Activated CD8-positive, alpha-beta memory T cell treated with anti-CD3 and anti-CD28 coated beads, Interleukin-2, amount 10 ng/mL, durations not matched to agents 7 days and 5 days (primary cell): ENCODE measurements around the gene MAD1L1. TPM values are rescaled to one million over a fixed set of nuclear protein-coding genes. Genes with fewer than 3 reads are reported as not detected.
"Not testable (repeated sequence)": the region's sequence is repeated elsewhere in the genome, so short reads cannot be mapped to it uniquely, and the experiment has no call there.

ENCODE experiments used
- ATAC-seq: fragments of 150-1000 bp; cut with Tn5 transposase; one replicate; pipeline ENCODE4 v1.10.0; 2021; ENCODE audit warnings: moderate library complexity
- CTCF ChIA-PET: fragments of 350-600 bp; sonication (Branson Sonifier 250); formaldehyde crosslinking; loops from one replicate; lab custom pipeline; 2021; ENCODE audit warnings: antibody characterized with exemption; lab: Charles Lee
- DNase-seq: peaks from one replicate; pipeline ENCODE4 v3.0.0-alpha.2; 2020
- H3K27ac Mint-ChIP-seq: one replicate; pipeline ENCODE4 v1.8.0; 2021; ENCODE audit warnings: mild to moderate bottlenecking, mixed read lengths
- H3K27me3 Mint-ChIP-seq: one replicate; pipeline ENCODE4 v1.8.0; 2021; ENCODE audit warnings: mixed read lengths
- H3K36me3 Mint-ChIP-seq: one replicate; pipeline ENCODE4 v1.8.0; 2021; ENCODE audit warnings: mild to moderate bottlenecking, mixed read lengths
- H3K4me1 Mint-ChIP-seq: one replicate; pipeline ENCODE4 v1.8.0; 2021; ENCODE audit warnings: mixed read lengths
- H3K4me3 Mint-ChIP-seq: one replicate; pipeline ENCODE4 v1.8.0; 2021; ENCODE audit warnings: mild to moderate bottlenecking, moderate library complexity, mixed read lengths
- H3K9me3 Mint-ChIP-seq: one replicate; pipeline ENCODE4 v1.8.0; 2022; ENCODE audit warnings: low read depth, mixed read lengths
- total RNA-seq, 2 experiments: library from RNA; stranded (reverse); gene quantifications; one replicate each; pipeline ENCODE4 v1.2.3, GENCODE V29; 2021

MAD1L1 gene
- total RNA-seq, 2 experiments from 2014 or later, result 60.0 to 97.7 TPM

DNA sequence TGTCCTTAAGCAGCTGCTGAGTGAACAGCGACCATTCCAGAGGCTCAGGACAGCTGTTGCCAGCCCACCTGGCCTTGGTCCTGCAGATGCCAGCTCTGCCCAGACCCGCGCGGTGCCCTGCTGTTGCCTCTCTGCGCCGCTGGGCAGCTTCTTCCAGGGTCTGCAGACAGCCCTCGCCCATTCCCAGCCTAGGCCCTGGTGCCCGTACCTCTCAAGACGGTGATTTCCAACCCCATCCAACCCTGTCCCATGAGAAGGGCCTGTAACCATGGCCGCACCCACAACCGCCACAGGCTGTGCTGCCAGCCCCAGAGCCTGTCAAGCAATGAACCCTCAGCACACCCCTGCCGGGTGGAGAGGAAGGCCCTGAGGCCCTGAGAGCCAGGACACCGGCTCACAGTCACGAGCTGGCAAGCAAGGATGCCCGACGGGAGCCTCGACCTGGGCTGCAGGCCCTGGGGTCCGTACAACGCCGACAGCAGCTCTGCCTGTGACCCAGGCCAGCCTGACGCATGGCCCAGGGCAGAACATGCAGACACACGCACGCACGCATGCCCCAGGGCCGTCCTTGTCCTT lies 231.9 kb downstream of the MAD1L1 start:
- Mint-ChIP-seq H3K27ac (no peak overlapping the region), H3K9me3 (no peaks in the 10 kb centered on the region), H3K4me1 (no peaks in the 10 kb centered on the region), H3K27me3 (no peaks in the 10 kb centered on the region), H3K36me3 (no peaks in the 10 kb centered on the region), H3K4me3 (no peak overlapping the region)
- ATAC-seq, result no peak
- CTCF ChIA-PET, result no interaction called here
- DNase-seq, result no peak

DNA sequence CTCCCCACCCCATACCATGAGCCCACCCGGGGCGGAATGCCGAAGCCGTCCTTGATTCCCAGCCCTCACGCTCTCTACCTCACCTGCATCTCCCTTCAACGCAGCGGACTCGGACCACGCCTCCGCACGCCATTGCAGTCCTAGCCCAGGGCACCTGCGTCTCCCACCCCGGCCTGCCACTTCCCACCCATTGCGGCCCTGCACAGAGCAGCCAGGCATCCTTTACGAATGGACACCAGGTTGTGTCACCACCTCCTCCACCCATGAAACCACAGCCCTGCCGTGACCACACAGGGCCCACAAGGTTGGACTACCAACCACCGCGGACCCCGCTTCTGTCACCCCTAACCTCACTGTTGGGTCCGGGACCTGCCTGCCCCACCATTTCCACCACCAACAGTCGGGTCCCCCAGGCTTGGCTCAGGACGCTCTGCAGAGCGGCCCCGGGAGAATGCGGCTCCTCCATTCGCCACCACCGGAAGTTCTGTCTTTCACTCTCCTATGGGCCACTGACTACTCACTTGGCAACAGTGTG lies 232.5 kb downstream of the MAD1L1 start:
- H3K36me3 Mint-ChIP-seq, result no peaks in the 10 kb centered on the region
- H3K27me3 Mint-ChIP-seq, result no peaks in the 10 kb centered on the region
- H3K27ac Mint-ChIP-seq, result no peak overlapping the region
- no peak overlapping the region for H3K4me3 Mint-ChIP-seq
- no peaks in the 10 kb centered on the region for H3K4me1 Mint-ChIP-seq
- DNase-seq (no peak), ATAC-seq (no peak)
- CTCF ChIA-PET, result no interaction called here
- no peaks in the 10 kb centered on the region for H3K9me3 Mint-ChIP-seq

DNA sequence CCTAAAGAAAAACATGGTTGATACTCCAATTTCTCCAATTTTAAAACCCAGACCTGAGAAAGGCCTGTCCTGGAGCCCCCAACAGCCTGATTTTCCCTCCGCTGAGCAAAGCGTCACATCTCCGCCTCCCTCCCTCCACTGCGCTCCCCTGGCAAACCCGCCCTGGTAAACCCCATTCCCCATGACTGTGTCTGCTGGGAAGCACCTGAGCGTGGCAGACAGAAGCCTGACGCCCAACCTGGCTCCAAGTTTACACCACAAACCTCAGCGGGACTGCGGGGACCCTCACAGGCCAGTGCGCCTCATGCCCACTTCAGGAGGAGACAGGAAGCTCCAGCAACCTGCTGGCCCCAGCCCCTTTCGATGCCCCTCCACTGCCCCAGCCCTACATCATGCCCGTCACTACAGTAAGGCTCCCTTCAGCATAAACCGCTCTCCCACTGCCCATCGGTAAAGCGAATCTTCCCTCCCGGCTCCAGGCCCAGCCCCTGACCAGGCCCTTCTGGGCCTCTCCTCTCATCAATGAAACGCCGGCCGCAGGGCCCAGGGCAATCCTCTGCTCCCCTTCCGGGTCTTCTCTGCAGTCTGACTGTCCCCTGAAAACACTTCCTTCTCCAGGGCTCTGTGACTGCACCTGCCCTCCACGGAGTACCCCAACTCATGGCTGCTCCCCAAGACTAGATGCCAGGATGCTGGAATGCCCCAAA lies 233.3 kb downstream of the MAD1L1 start:
- DNase-seq (no peak), ATAC-seq (no peak)
- Mint-ChIP-seq H3K4me1 (no peaks in the 10 kb centered on the region), H3K4me3 (no peak overlapping the region), H3K27me3 (no peaks in the 10 kb centered on the region), H3K36me3 (no peaks in the 10 kb centered on the region), H3K9me3 (no peaks in the 10 kb centered on the region), H3K27ac (no peak overlapping the region)
- CTCF ChIA-PET, result no interaction called here

DNA sequence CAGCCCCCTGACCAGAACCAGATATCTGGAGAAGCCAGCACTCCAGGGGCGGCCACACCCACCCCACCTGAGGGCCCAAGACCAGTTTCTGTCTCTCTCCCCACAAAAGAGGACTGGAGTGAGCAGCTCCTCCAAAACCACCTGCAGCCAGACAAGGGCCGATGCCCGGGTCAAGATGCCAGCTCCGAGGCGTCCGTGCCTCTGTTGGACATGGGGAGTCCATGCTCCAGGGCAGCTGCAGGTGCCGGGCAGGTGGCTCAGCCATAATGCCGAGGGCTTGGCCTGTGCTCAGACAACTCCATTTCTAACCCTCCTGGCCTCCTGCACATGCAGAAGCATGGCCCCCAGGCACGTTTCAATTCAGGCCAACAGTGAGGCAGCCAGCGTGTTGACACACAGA lies 234.6 kb downstream of the MAD1L1 start:
- ATAC-seq (no peak), DNase-seq (no peak)
- CTCF ChIA-PET, result no interaction called here
- no peaks in the 10 kb centered on the region for H3K9me3 Mint-ChIP-seq
- H3K36me3 Mint-ChIP-seq, result no peaks in the 10 kb centered on the region
- no peak overlapping the region for H3K4me3 Mint-ChIP-seq
- no peaks in the 10 kb centered on the region for H3K27me3 Mint-ChIP-seq
- no peak overlapping the region for H3K27ac Mint-ChIP-seq
- H3K4me1 Mint-ChIP-seq, result no peaks in the 10 kb centered on the region

DNA sequence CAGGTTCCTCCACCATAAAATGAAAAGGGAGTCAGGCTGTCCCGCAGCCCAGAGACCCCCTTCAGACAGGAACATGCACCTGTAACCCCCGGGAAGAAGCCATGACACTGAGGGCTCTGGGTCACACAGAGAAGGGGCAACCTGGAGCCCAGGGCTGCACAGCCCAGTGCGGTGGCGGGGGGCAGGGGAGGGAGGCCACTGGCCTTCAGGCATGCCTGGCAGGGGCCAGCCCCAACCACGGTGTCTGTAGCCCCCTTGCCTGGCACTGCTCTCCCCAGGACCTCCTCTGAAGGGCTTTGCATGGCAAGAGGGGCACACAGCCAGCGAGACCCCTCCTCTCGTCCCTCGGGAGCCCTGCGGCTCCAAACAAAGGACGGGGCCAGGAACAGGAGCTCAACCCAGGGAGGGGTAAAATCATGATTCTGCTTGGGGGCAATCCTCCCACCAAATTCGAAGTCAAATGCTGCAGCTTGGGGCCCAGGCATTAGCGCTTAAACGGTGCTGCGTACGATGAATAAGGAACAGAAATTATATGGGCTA lies 235.1 kb downstream of the MAD1L1 start:
- no peaks in the 10 kb centered on the region for H3K27me3 Mint-ChIP-seq
- no peaks in the 10 kb centered on the region for H3K4me1 Mint-ChIP-seq
- no peaks in the 10 kb centered on the region for H3K36me3 Mint-ChIP-seq
- ATAC-seq, result no peak
- no peaks in the 10 kb centered on the region for H3K9me3 Mint-ChIP-seq
- CTCF ChIA-PET, result no interaction called here
- DNase-seq, result no peak
- H3K4me3 Mint-ChIP-seq, result no peak overlapping the region
- H3K27ac Mint-ChIP-seq, result no peak overlapping the region

DNA sequence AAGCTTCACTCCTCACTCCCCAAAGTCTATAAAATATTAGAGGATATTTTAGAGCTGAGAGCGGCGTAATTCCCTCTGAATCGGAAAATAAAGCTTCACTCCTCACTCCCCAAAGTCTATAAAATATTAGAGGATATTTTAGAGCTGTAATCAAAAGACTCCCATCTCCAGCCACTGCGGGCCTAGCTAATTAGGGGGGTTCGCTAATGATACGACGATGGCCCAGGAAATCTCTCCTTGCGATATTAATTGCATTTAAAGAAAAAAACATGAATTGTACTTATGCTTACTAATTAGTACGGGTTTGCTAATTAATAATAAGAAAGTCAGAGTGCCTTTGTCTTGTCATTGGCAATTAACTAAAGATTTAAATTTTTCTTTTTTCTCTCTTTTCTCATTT lies 235.9 kb downstream of the MAD1L1 start:
- ATAC-seq (no peak), DNase-seq (no peak)
- Mint-ChIP-seq H3K4me3 (no peak overlapping the region), H3K27ac (no peak overlapping the region), H3K9me3 (no peaks in the 10 kb centered on the region), H3K36me3 (no peaks in the 10 kb centered on the region), H3K27me3 (no peaks in the 10 kb centered on the region), H3K4me1 (no peaks in the 10 kb centered on the region)
- CTCF ChIA-PET, result interaction anchor here (1.0 kb wide), 1 partner anchor 11 kb away, joined by 3 read pairs; no protein-coding TSS in a partner anchor

DNA sequence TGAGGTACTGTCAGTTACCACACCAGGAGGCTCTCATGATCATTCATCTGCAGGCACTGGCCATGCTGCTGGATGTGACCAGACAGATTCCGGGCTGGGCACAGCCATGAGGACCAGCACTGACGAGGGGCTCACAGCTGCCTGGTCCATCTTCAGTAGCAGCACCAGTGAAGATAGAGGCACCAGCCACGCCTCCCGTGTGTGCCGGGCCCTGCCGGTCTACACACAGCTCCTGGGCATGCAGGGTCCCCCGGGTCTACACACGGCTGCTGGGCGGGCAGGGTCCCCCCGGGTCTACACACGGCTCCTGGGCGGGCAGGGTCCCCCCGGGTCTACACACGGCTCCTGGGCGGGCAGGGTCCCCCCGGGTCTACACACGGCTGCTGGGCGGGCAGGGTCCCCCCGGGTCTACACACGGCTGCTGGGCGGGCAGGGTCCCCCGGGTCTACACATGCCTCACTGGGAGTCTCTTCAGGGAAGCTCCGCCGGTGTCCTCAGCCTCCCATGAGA lies 236.8 kb downstream of the MAD1L1 start:
- DNase-seq, H3K36me3 Mint-ChIP-seq, H3K9me3 Mint-ChIP-seq, H3K27ac Mint-ChIP-seq, H3K4me1 Mint-ChIP-seq, H3K4me3 Mint-ChIP-seq, H3K27me3 Mint-ChIP-seq, ATAC-seq: not testable (repeated sequence)
- CTCF ChIA-PET, result interaction anchor here (1.0 kb wide), 1 partner anchor 12 kb away, joined by 3 read pairs; no protein-coding TSS in a partner anchor

DNA sequence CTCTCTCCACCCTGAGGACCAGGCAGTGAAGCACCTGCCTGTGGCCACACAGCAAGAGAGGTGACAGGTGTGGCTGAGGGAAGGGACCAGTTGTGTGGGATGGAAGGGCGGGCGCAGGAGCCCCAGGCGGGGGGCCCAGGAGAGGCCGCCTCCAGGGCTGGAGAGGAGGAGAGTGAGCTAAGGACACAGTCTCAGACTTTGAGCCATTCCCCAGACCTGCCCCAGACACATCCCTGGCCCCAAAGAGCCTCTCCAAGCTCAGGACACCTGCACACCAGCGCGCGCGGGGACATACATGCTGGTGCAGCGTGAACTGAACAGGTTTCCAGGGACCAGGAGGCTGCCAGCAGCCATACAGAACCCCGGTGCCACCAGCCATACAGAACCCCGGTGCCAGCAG lies 237.3 kb downstream of the MAD1L1 start:
- CTCF ChIA-PET, result no interaction called here
- H3K4me1 Mint-ChIP-seq, result no peaks in the 10 kb centered on the region
- DNase-seq, result no peak
- no peak overlapping the region for H3K4me3 Mint-ChIP-seq
- no peak for ATAC-seq
- H3K36me3 Mint-ChIP-seq, result no peaks in the 10 kb centered on the region
- H3K9me3 Mint-ChIP-seq, result no peaks in the 10 kb centered on the region
- no peak overlapping the region for H3K27ac Mint-ChIP-seq
- H3K27me3 Mint-ChIP-seq, result no peaks in the 10 kb centered on the region

DNA sequence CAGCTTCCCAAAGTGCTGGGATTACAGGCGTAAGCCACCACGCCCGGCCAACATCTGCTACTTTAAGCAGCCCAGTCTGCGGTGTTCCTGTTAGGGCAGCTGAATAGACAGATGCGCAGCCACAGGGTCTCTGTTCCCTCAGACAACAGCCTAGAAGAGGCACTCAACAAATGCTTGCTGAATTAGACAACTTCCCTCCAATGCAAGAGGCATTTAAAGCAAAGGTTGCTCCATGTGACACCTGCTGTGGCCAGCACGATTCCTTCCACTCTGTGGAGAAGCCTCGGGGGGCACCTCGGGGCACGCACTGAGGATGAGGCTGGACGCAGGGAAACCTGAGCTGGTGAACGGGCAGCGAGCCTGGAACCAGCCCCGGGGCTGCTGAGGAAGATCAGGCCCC lies 237.8 kb downstream of the MAD1L1 start:
- Mint-ChIP-seq H3K27me3 (no peaks in the 10 kb centered on the region), H3K4me1 (no peaks in the 10 kb centered on the region), H3K27ac (no peak overlapping the region), H3K4me3 (no peak overlapping the region), H3K9me3 (no peaks in the 10 kb centered on the region), H3K36me3 (no peaks in the 10 kb centered on the region)
- CTCF ChIA-PET, result no interaction called here
- ATAC-seq, result no peak
- no peak for DNase-seq

DNA sequence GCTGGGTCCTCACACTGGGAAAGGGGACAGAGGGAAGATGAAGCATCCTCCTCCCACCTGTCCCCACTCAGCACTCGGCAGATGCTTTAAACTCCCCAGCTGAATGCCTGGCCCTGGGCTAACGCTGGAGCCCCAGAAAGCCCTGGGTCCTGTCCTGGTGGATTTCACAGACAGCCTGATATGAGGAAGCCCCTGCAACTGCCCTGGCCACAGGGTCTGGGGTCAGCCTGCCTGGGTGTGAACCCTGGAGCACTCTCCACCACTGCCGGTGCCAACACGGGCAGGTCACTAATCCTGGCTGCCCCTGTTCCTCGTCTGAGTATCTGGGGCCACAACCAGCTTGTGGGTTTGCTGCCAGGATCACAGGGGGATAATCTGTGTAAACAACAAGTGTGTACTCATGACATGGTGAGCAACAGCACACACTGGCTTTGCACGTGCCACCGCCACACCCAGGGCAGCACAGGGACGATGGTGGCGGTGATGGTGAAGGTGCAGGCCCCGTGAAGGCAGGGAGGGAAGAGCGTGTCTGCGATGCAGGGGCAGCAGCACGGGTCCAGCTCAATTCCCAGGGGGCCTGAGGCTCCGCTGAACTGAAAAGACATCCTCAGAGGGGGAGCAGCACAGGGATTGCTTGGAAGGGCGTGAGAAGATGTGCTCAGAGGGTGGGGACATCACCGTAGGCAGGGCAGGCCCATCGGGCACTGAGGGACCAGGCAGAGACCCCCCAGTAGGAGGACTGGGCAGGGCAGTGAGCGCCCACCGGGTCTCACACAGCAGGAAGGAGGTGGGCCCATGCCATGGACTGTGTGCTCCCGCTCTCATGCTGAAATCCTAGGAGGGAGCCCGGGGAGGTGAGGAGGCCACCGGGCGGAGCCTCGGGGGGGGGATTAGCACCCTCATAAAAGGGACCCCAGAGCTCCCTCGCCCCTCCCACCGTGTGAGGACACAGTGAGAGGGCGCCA lies 238.7 kb downstream of the MAD1L1 start:
- H3K36me3 Mint-ChIP-seq, result no peaks in the 10 kb centered on the region
- no peaks in the 10 kb centered on the region for H3K4me1 Mint-ChIP-seq
- H3K27ac Mint-ChIP-seq, result no peak overlapping the region
- H3K4me3 Mint-ChIP-seq, result no peak overlapping the region
- CTCF ChIA-PET, result no interaction called here
- no peaks in the 10 kb centered on the region for H3K9me3 Mint-ChIP-seq
- ATAC-seq (no peak), DNase-seq (no peak)
- H3K27me3 Mint-ChIP-seq, result no peaks in the 10 kb centered on the region

DNA sequence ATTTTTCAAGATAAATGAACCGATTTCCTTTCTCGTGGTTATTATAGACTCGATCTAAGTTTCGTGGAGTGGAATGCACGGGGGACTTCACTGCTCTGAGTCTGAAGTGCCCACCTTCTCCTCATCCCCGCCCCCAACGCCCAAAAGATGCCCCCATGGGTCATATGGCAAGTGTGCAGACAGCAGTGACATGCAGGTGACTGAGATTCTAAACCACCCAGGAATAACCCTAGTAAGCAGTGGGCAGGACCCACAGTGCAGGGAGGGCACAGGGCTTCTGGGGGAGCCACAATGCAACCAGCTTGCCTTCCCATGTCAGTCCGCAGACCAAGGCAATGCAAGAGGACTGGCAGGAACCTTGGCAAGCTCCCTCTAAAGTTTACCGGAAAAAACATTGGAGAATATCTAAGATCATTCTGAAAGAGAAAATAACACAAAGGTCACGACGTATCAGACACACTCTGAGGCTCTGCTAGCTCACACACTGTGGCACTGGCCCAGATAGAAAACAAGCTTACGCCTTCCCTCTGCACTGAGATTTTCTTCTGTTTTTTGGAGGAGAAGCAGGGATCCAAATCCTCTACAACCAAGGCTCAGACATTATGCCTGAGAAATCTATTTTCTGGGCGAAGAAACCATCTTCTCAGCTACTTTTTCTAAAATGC lies 239.6 kb downstream of the MAD1L1 start:
- H3K9me3 Mint-ChIP-seq, result no peaks in the 10 kb centered on the region
- no peak overlapping the region for H3K4me3 Mint-ChIP-seq
- DNase-seq (no peak), ATAC-seq (no peak)
- CTCF ChIA-PET, result no interaction called here
- no peak overlapping the region for H3K27ac Mint-ChIP-seq
- H3K36me3 Mint-ChIP-seq, result no peaks in the 10 kb centered on the region
- no peaks in the 10 kb centered on the region for H3K27me3 Mint-ChIP-seq
- no peaks in the 10 kb centered on the region for H3K4me1 Mint-ChIP-seq

DNA sequence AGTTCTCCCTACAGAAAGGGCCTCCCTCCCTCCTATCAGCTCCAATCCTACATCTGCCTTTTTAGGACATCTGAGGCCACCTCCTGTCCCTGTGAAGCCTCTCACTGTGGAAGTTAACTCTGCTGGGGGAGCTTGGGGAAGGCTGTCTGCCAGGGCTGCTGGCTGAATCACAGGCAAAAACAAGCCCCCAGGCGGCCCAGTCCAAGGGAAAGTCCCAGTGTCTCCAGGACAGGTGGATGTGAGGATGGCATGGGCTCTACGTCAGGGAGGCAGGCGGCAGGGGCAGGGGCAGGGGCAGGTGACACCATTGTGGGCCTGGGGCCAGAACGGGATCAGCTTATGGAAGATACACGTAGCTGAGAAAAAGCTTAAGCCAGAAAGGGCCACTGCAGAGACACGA lies 240.2 kb downstream of the MAD1L1 start:
- ATAC-seq (no peak), DNase-seq (no peak)
- Mint-ChIP-seq H3K27me3 (no peaks in the 10 kb centered on the region), H3K9me3 (no peaks in the 10 kb centered on the region), H3K4me1 (peaks cover 4% of the 10 kb centered on the region), H3K27ac (no peak overlapping the region), H3K4me3 (no peak overlapping the region), H3K36me3 (no peaks in the 10 kb centered on the region)
- CTCF ChIA-PET, result no interaction called here
